Muscle of leg (tissue), 11 donors: Measurements from ENCODE around the gene COA4. TPM values are rescaled to one million over a fixed set of nuclear protein-coding genes. Genes with fewer than 3 reads are reported as not detected.

ENCODE experiments used
- DNase-seq: peaks from one replicate; pipeline ENCODE4 v3.0.0; 2013
- H3K27ac ChIP-seq: one replicate; pipeline ENCODE4 v1.5.1; 2013; ENCODE audit warnings: mild to moderate bottlenecking, low read length, control low read depth
- H3K27me3 ChIP-seq: one replicate; pipeline ENCODE4 v1.6.1; 2013; ENCODE audit warnings: low read length; ENCODE audit not compliant: control insufficient read depth, insufficient read depth
- H3K36me3 ChIP-seq: one replicate; pipeline ENCODE4 v1.6.1; 2013; ENCODE audit warnings: low read length; ENCODE audit not compliant: control insufficient read depth, insufficient read depth
- H3K4me1 ChIP-seq: one replicate; pipeline ENCODE4 v1.6.1; 2013; ENCODE audit warnings: low read length; ENCODE audit not compliant: control insufficient read depth, insufficient read depth
- H3K4me3 ChIP-seq: one replicate; pipeline ENCODE4 v1.5.1; 2013; ENCODE audit warnings: low read length, control low read depth
- H3K9me3 ChIP-seq: replicated peaks from 2 replicates; pipeline ENCODE4 v1.6.1; 2013; ENCODE audit warnings: low read depth, low read length; ENCODE audit not compliant: control insufficient read depth
- WGBS: methylation state at CpG from one replicate; pipeline ENCODE4 v1.1.5; 2013; ENCODE audit warnings: missing lambda C conversion rate; ENCODE audit not compliant: insufficient coverage; 5-methylcytosine and 5-hydroxymethylcytosine counted together
- polyA plus RNA-seq, 8 donors: library from polyadenylated mRNA; unstranded; fragments of 120-200 nt; gene quantifications; one replicate each; pipeline versions ENCODE4 v1.2.1 to v1.2.3, GENCODE V29; 2013; ENCODE audit warnings: inconsistent platforms in 1 of 8, low replicate concordance in 1 of 8; ENCODE audit not compliant: insufficient read length in 8 of 8, insufficient read depth in 1 of 8
- total RNA-seq: library from RNA; stranded (reverse); fragments of 120-200 nt; gene quantifications from one replicate; pipeline ENCODE4 v1.2.4, GENCODE V29; 2013

The COA4 gene
- total and polyA plus RNA-seq, 9 donors: 69.6 to 89.1 (median 79.0) TPM

DNA sequence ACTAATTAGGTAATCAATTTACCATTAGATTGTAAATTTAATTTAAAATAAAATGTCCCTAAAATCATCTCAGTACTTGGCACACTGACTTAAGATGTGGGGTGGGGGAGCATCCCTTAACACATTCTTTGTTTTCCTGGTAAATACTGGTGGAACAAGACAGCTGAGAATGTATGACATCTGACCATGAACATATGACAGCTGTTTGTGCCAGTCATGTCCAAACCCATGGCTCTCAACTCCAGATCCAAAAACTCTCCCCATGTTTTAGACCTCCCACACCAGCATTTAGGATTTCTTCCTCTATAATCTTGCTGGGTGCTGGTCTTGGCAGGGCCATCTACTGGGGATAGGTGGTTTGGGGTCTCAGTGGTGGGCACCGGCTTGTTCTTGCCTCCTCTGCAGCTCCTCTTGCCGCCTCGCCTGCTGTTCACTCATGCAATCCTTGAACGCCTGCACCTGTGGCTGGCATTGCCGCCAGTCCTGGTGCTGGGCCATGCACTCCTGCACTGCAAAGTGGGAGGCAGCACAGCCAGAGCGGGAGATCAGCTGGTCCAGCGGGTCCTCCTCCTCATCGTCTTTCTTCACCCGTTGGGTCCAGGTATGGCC is 3.8 kb downstream of the COA4 start:
- peak overlapping the region; percentile 94 for H3K27ac ChIP-seq
- H3K36me3 ChIP-seq: peaks cover 43% of the 10 kb centered on the region
- WGBS: 83% methylated on average over 5 of the region's 9 CpGs
- H3K4me3 ChIP-seq: peak overlapping the region; percentile 24
- peak; percentile 87 for DNase-seq
- no peaks in the 10 kb centered on the region for H3K9me3 ChIP-seq
- peaks cover 44% of the 10 kb centered on the region for H3K4me1 ChIP-seq
- no peaks in the 10 kb centered on the region for H3K27me3 ChIP-seq

DNA sequence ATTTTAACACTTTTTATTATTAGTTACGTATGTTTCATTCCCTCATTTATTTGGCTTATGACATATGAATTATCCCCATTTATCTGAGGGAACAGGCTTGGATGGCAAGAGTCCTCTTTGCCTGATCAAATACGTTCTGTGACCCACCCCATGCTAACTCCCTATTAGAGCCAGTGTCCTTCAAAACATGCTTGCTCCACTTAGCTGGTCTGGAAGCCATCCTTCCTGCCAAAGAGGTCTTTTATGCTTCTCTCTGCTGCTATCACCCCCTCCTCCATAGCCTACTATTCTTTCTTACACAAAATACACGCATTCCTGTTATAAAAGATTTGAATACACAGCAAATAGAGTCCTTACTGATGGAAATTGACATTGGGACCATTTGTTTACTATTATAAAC is 6.4 kb downstream of the COA4 start:
- H3K27me3 ChIP-seq: no peaks in the 10 kb centered on the region
- no peak overlapping the region for H3K27ac ChIP-seq
- no peak for DNase-seq
- peaks cover 46% of the 10 kb centered on the region for H3K36me3 ChIP-seq
- WGBS: 80% methylated on average over 1 of the region's 3 CpGs
- peaks cover 39% of the 10 kb centered on the region for H3K4me1 ChIP-seq
- no peaks in the 10 kb centered on the region for H3K9me3 ChIP-seq
- H3K4me3 ChIP-seq: no peak overlapping the region

- WGBS: 60% methylated on average over 1 of the region's 1 CpG
- no peaks in the 10 kb centered on the region for H3K27me3 ChIP-seq
- no peaks in the 10 kb centered on the region for H3K9me3 ChIP-seq
- no peak for DNase-seq
- H3K36me3 ChIP-seq: peaks cover 40% of the 10 kb centered on the region
- H3K4me1 ChIP-seq: peaks cover 34% of the 10 kb centered on the region
- no peak overlapping the region for H3K27ac ChIP-seq
- no peak overlapping the region for H3K4me3 ChIP-seq
Observed at GRCh38 chr11:73869332-73869949, 7.2 kb downstream of the COA4 start.

DNA sequence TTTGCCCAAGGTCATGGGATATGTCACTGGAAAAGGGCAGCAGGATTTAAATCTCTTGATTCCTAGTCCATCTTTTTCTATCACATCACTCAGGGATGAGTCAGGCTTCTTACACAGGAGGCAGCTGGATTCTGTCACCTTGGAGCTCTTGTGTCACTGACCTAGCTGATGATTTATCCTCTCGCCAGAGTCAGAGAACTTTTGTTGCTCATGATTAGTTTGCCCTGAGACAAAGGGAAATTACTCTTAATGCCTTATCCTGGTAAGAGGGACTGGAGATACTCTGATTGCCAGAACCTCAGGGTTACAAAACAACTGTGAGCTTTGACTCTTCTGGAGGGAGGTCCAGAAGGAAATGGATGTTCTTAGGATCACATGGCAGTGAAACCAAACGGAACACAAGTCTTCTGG is 10.1 kb downstream of the COA4 start:
- peak overlapping the region; percentile 74 for H3K27ac ChIP-seq
- WGBS: no CpG with 5 or more reads among the region's 2 CpGs
- H3K36me3 ChIP-seq: peaks cover 41% of the 10 kb centered on the region

DNA sequence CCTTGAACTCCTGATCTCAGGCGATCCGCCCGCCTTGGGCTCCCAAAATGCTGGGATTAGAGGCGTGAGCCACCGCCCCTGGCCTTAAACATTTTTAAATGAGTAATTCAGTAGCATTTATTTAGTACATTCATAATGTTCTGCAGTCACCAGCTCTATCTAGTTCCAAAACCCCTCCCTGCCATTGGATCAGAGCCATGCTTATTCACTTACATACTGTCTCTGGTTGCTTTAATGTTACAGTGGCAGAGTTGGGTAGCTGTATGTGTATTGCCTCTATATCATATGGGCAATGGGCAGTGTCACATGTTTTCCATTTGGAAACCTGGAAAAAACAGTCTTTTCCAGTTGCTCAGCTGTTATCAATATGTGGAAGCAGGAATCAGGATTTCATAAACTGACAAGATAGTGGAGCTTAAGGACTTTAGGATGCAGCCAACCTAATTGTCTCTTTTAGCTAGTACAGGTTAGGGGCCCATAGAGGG is 10.5 kb downstream of the COA4 start:
- Histone ChIP-seq H3K9me3 (no peaks in the 10 kb centered on the region), H3K27me3 (no peaks in the 10 kb centered on the region), H3K36me3 (peaks cover 39% of the 10 kb centered on the region), H3K4me3 (no peak overlapping the region), H3K4me1 (peaks cover 12% of the 10 kb centered on the region), H3K27ac (peak overlapping the region; percentile 74)
- DNase-seq: peak; percentile 67
- no CpG with 5 or more reads among the region's 5 CpGs for WGBS

More for the DNA sequence above, 10.1 kb downstream of the COA4 start:
- peak; percentile 44 for DNase-seq
- Histone ChIP-seq H3K9me3 (no peaks in the 10 kb centered on the region), H3K27me3 (no peaks in the 10 kb centered on the region), H3K4me3 (no peak overlapping the region), H3K4me1 (peaks cover 12% of the 10 kb centered on the region)

DNA sequence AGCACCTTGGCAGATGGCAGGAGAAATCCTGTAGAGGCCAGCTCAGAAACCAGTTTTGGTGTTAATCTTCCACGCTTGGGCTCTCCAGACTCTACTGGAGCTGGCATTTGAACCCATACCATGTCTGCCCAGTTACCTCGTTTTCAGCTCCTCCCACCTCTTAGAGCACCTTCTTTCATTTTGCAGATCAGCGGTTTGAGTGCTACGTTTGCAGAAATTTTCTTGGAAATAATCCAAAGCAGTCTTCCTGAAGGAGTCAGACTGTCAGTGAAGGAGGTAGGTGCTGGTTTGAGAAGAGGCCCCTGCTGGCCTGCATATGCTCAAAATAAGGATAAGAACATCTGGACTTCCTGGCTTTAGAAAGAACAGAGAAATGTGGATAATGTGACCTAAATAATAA is 13.7 kb downstream of the COA4 start:
- H3K36me3 ChIP-seq: peaks cover 26% of the 10 kb centered on the region
- no peak overlapping the region for H3K27ac ChIP-seq
- peaks cover 6% of the 10 kb centered on the region for H3K4me1 ChIP-seq
- no peaks in the 10 kb centered on the region for H3K9me3 ChIP-seq
- WGBS: 96% methylated on average over 2 of the region's 4 CpGs
- H3K4me3 ChIP-seq: no peak overlapping the region
- H3K27me3 ChIP-seq: no peaks in the 10 kb centered on the region
- DNase-seq: no peak

GRCh38 chr11:73860202-73860601 is 16.4 kb downstream of the COA4 start:
- H3K9me3 ChIP-seq: no peaks in the 10 kb centered on the region
- no peak overlapping the region for H3K4me3 ChIP-seq
- no peak for DNase-seq
- peaks cover 21% of the 10 kb centered on the region for H3K36me3 ChIP-seq
- no peak overlapping the region for H3K27ac ChIP-seq
- 93% methylated on average over 1 of the region's 2 CpGs for WGBS
- H3K27me3 ChIP-seq: no peaks in the 10 kb centered on the region
- no peaks in the 10 kb centered on the region for H3K4me1 ChIP-seq

- Histone ChIP-seq H3K27me3 (no peaks in the 10 kb centered on the region), H3K9me3 (no peaks in the 10 kb centered on the region), H3K36me3 (peaks cover 21% of the 10 kb centered on the region), H3K4me3 (no peak overlapping the region), H3K27ac (no peak overlapping the region), H3K4me1 (no peaks in the 10 kb centered on the region)
- DNase-seq: no peak
- WGBS: no CpG with 5 or more reads among the region's 2 CpGs
Observed at GRCh38 chr11:73859671-73860070, 17.0 kb downstream of the COA4 start.

DNA sequence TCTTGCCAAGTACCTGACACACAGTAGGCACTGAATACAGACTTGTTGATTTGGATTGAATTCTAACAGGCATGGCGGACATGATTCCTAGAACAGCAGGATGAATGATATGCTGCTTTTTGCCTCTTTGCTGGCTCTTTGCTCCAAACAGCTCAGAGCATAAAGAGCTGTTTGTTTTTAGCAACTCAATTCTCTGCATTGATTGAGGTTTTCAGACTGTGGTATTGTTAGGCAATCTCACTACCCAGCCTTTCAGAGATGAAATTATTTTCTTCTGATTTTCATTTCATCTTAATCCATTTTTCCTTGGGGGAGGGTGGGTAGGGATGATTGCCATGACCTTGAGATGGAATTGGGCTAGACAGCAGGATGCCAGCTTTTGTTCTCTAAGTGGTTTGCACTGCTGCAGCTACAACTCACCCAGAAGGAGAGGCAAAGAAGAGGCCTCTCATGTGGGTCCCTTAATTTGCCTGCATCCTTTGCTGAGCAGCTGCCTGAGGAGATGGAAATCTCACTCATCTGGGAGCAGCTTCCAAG is 20.5 kb downstream of the COA4 start:
- Histone ChIP-seq H3K27me3 (no peaks in the 10 kb centered on the region), H3K27ac (no peak overlapping the region), H3K9me3 (no peaks in the 10 kb centered on the region), H3K4me1 (no peaks in the 10 kb centered on the region), H3K4me3 (no peak overlapping the region), H3K36me3 (peaks cover 8% of the 10 kb centered on the region)
- WGBS: 100% methylated on average over 1 of the region's 1 CpG
- no peak for DNase-seq

- H3K27ac ChIP-seq: no peak overlapping the region
- WGBS: no CpG with 5 or more reads among the region's 1 CpG
- peaks cover 11% of the 10 kb centered on the region for H3K36me3 ChIP-seq
- no peak for DNase-seq
- no peaks in the 10 kb centered on the region for H3K9me3 ChIP-seq
- no peak overlapping the region for H3K4me3 ChIP-seq
- H3K4me1 ChIP-seq: no peaks in the 10 kb centered on the region
- no peaks in the 10 kb centered on the region for H3K27me3 ChIP-seq
Observed at GRCh38 chr11:73854680-73855079, 22.0 kb downstream of the COA4 start.
